HCT116 (cell line): Measurements from ENCODE around the gene SPAG4. TPM values are rescaled to one million over a fixed set of nuclear protein-coding genes. Genes with fewer than 3 reads are reported as not detected.

ENCODE experiments used
- ATAC-seq: fragments of 200-7000 bp; cut with Tn5 transposase; 2 replicates; pipeline ENCODE4 v1.9.1; 2020; ENCODE audit warnings: mild to moderate bottlenecking, moderate library complexity
- BruUV-seq: library from RNA; stranded (reverse); fragments of 400-500 nt; replicated peaks from 2 replicates; lab custom pipeline; 2021; lab: Mats Ljungman, UMichigan
- CTCF ChIA-PET: fragments of 300-600 bp; sonication (Branson Sonifier 250); formaldehyde crosslinking; loops from one replicate; lab custom pipeline; 2021; ENCODE audit warnings: antibody characterized with exemption; lab: Charles Lee
- POLR2A ChIA-PET: fragments of 300-600, 350-600 bp; sonication (Branson Sonifier 250); formaldehyde crosslinking; loops from one replicate; lab custom pipeline; 2021; ENCODE audit warnings: antibody characterized with exemption; lab: Charles Lee
- RAD21 ChIA-PET, 2 experiments: fragments of 300-600 bp; sonication (Branson Sonifier 250); formaldehyde crosslinking; loops; one replicate each; lab custom pipeline; 2023; ENCODE audit warnings: low total read pairs in 2 of 2; ENCODE audit not compliant: uncharacterized antibody in 2 of 2, unreplicated experiment in 2 of 2, low non-redundant PET in 1 of 2; lab: Charles Lee
- DNase-seq: peaks from one replicate; pipeline ENCODE4 v3.0.0-alpha.2; 2010; ENCODE audit warnings: low read depth, low spot score
- H2AFZ ChIP-seq: fragments of 200-600 bp; shearing (Covaris generic), sonication (generic); 2 replicates; pipeline ENCODE4 v1.6.1; 2017; ENCODE audit warnings: low read depth, mixed run types, mixed read lengths, antibody characterized with exemption, low read length; ENCODE audit not compliant: poor library complexity, severe bottlenecking
- H3K27ac ChIP-seq: 2 replicates; pipeline ENCODE4 v1.5.1; 2012; ENCODE audit warnings: low read depth, low read length
- H3K27me3 ChIP-seq: fragments of 200-600 bp; sonication (generic); 2 replicates; pipeline ENCODE4 v1.6.1; 2016; ENCODE audit warnings: mixed run types, low read length, mixed read lengths; ENCODE audit not compliant: insufficient read depth
- H3K36me3 ChIP-seq, 2 experiments: fragments of 200-500 bp in 1 of 2; fragments of 200-600 bp in 1 of 2; sonication (Bioruptor generic) in 1 of 2; sonication (generic) in 1 of 2; 2 replicates each; pipeline versions ENCODE4 v1.5.1 to v1.6.1; 2014 to 2016; ENCODE audit warnings: low read length in 2 of 2, inconsistent platforms in 1 of 2, mixed read lengths in 1 of 2, mixed run types in 1 of 2; ENCODE audit not compliant: insufficient read depth in 2 of 2, control insufficient read depth in 1 of 2
- H3K4me1 ChIP-seq, 2 experiments: fragments of 200-600 bp in 1 of 2; sonication (generic) in 1 of 2; 2 replicates each; pipeline versions ENCODE4 v1.5.1 to v1.6.1; 2012 to 2017; ENCODE audit warnings: low read length in 2 of 2, inconsistent platforms in 1 of 2, mild to moderate bottlenecking in 1 of 2, mixed read lengths in 1 of 2, mixed run types in 1 of 2, moderate library complexity in 1 of 2; ENCODE audit not compliant: insufficient read depth in 2 of 2, control insufficient read depth in 1 of 2
- H3K4me2 ChIP-seq: fragments of 200-600 bp; sonication (generic); 2 replicates; pipeline ENCODE4 v1.6.1; 2017; ENCODE audit warnings: mixed run types, low read length, mixed read lengths
- H3K4me3 ChIP-seq, 2 experiments: fragments of 200-600 bp in 1 of 2; sonication (generic) in 1 of 2; replicated peaks in 1 of 2; 2 replicates each; pipeline ENCODE4 v1.5.1; 2011 to 2016; ENCODE audit warnings: low read length in 2 of 2, control low read depth in 1 of 2, low read depth in 1 of 2, mild to moderate bottlenecking in 1 of 2, mixed read lengths in 1 of 2, mixed run types in 1 of 2
- H3K79me2 ChIP-seq: fragments of 200-600 bp; sonication (generic); 2 replicates; pipeline ENCODE4 v1.6.1; 2017; ENCODE audit warnings: mild to moderate bottlenecking, mixed run types, low read length, moderate library complexity, mixed read lengths; ENCODE audit not compliant: insufficient read depth
- H3K9ac ChIP-seq: fragments of 200-600 bp; sonication (generic); 2 replicates; pipeline ENCODE4 v1.6.1; 2016; ENCODE audit warnings: low read length, mixed read lengths
- H3K9me2 ChIP-seq: fragments of 200-600 bp; sonication (generic), shearing (Covaris generic); 2 replicates; pipeline ENCODE4 v1.6.1; 2017; ENCODE audit warnings: mixed run types, mild to moderate bottlenecking, moderate library complexity; ENCODE audit not compliant: insufficient read depth
- H3K9me3 ChIP-seq, 2 experiments: fragments of 200-500 bp in 1 of 2; fragments of 200-600 bp in 1 of 2; sonication (Bioruptor generic) in 1 of 2; sonication (generic) in 1 of 2; 2 replicates each; pipeline ENCODE4 v1.6.1; 2014 to 2017; ENCODE audit warnings: low read length in 2 of 2, mixed read lengths in 2 of 2, inconsistent platforms in 1 of 2, low read depth in 1 of 2, mild to moderate bottlenecking in 1 of 2, mixed run types in 1 of 2, moderate library complexity in 1 of 2; ENCODE audit not compliant: control insufficient read depth in 1 of 2, insufficient read depth in 1 of 2
- H4K20me1 ChIP-seq: fragments of 200-600 bp; sonication (generic), shearing (Covaris generic); 2 replicates; pipeline ENCODE4 v1.6.1; 2017; ENCODE audit warnings: mixed run types, mild to moderate bottlenecking, moderate library complexity; ENCODE audit not compliant: insufficient read depth
- CEBPB ChIP-seq: IDR thresholded peaks from 2 replicates; pipeline ENCODE4 v1.6.1; 2012; ENCODE audit warnings: low read depth
- CTCF ChIP-seq, 3 experiments: fragments of 200-600 bp in 1 of 3; sonication (generic) in 1 of 3; IDR thresholded peaks in 2 of 3; conservative IDR thresholded peaks in 1 of 3; 2 replicates each; pipeline ENCODE4 v1.5.1; 2012 to 2017; ENCODE audit warnings: low read depth in 2 of 3, low read length in 2 of 3, antibody characterized with exemption in 1 of 3, borderline replicate concordance in 1 of 3, control low read depth in 1 of 3, mild to moderate bottlenecking in 1 of 3, mixed read lengths in 1 of 3, mixed run types in 1 of 3, moderate library complexity in 1 of 3; ENCODE audit not compliant: insufficient read depth in 1 of 3
- ELF1 ChIP-seq: IDR thresholded peaks from 2 replicates; pipeline ENCODE4 v1.6.1; 2012; ENCODE audit warnings: low read depth, borderline replicate concordance
- EZH2phosphoT487 ChIP-seq: fragments of 200-600 bp; IDR thresholded peaks from 2 replicates; pipeline ENCODE4 v1.6.1; 2018; ENCODE audit warnings: antibody characterized with exemption, borderline replicate concordance
- JUND ChIP-seq: IDR thresholded peaks from 2 replicates; pipeline ENCODE4 v1.6.1; 2012
- MAX ChIP-seq: IDR thresholded peaks from 2 replicates; pipeline ENCODE4 v1.6.1; 2012
- POLR2A ChIP-seq: IDR thresholded peaks from 2 replicates; pipeline ENCODE4 v1.7.0; 2011; ENCODE audit warnings: borderline replicate concordance; ENCODE audit not compliant: insufficient read depth, insufficient read length; ENCODE audit errors: extremely low read depth
- RAD21 ChIP-seq: IDR thresholded peaks from 2 replicates; pipeline ENCODE4 v1.6.1; 2012; ENCODE audit warnings: low read depth, mild to moderate bottlenecking
- REST ChIP-seq: IDR thresholded peaks from 2 replicates; pipeline ENCODE4 v1.6.1; 2012; ENCODE audit warnings: low read depth
- SP1 ChIP-seq: IDR thresholded peaks from 2 replicates; pipeline ENCODE4 v1.6.1; 2012; ENCODE audit warnings: low read depth
- TCF7L2 ChIP-seq: IDR thresholded peaks from 2 replicates; pipeline ENCODE4 v1.7.0; 2011; ENCODE audit warnings: borderline replicate concordance, inconsistent platforms; ENCODE audit not compliant: insufficient read depth, insufficient read length; ENCODE audit errors: extremely low read depth
- ZNF274 ChIP-seq: fragments of 200-500 bp; sonication (Bioruptor generic); IDR thresholded peaks from 2 replicates; pipeline ENCODE4 v1.6.1; 2014; ENCODE audit warnings: mild to moderate bottlenecking, low read depth, low read length, inconsistent platforms
- intact Hi-C: fragments of 100-400 bp; cut with micrococcal nuclease; formaldehyde crosslinking; loops from 2 replicates; pipeline ENCODE4 v1.10.0; 2022
- total RNA-seq: library from RNA; stranded (reverse); gene quantifications from one replicate; pipeline ENCODE4 v1.2.1, GENCODE V29; 2021; ENCODE audit not compliant: unreplicated experiment

Gene SPAG4
- total RNA-seq, 1 experiment from 2014 or later = 6.2 TPM

- DNase-seq = no peak
- Histone ChIP-seq H3K79me2 (no peaks in the 10 kb centered on the region), H3K36me3 (no peaks in the 10 kb centered on the region), H3K27me3 (no peaks in the 10 kb centered on the region), H4K20me1 (no peaks in the 10 kb centered on the region), H3K9me2 (no peaks in the 10 kb centered on the region), H3K9me3 (no peaks in the 10 kb centered on the region), H2AFZ (no peak overlapping the region), H3K4me2 (no peak overlapping the region), H3K4me3 (no peak overlapping the region), H3K4me1 (peaks cover 24 to 34% of the 10 kb centered on the region in 2 experiments), H3K9ac (no peak overlapping the region), H3K27ac (no peak overlapping the region)
- intact Hi-C loops = loop anchor here (2.0 kb wide), 1 partner anchor 94 kb away; no protein-coding TSS in a partner anchor
- peak; percentile 73 for ATAC-seq
- RAD21 ChIA-PET = no interaction called here
- BruUV-seq = no TSS peak
- CTCF ChIA-PET = interaction anchor here (0.9 to 2.1 kb wide), 5 partner anchors 8 to 343 kb away, joined by 3 to 10 read pairs (median 3); no protein-coding TSS in a partner anchor
- TF ChIP-seq CTCF (IDR thresholded peaks at IDR 0.05 in 2 of 3, conservative IDR thresholded peaks at IDR 0.05 in 1 of 3; ENCODE audit: borderline replicate concordance in 1 of 3, insufficient read depth in 1 of 3, low read depth in 2 of 3, low read length in 2 of 3) (peak in 2 of 3 experiments; percentile 62 to 70; a peak in 4 of 6 replicates), CEBPB (no peak), RAD21 (peak; percentile 41)
- POLR2A ChIA-PET = interaction anchor here (1.0 to 1.5 kb wide), 2 partner anchors 11 to 13 kb away, joined by 3 to 4 read pairs; partner anchors contain the start of gene SPAG4
Measured at GRCh38 chr20:35604449-35604747, 11.2 kb upstream of the SPAG4 start.

GRCh38 chr20:35606127-35606526 lies 9.5 kb upstream of the SPAG4 start:
- ChIA-PET RAD21 (interaction anchor here in 1 of 2 experiments (0.7 kb wide), 1 partner anchor 55 kb away, joined by 3 read pairs; no protein-coding TSS in a partner anchor), CTCF (interaction anchor here (2.1 kb wide), 1 partner anchor 13 kb away, joined by 10 read pairs; no protein-coding TSS in a partner anchor), POLR2A (no interaction called here)
- DNase-seq (no peak), ATAC-seq (no peak)
- H2AFZ ChIP-seq = no peak overlapping the region
- H3K9ac ChIP-seq = no peak overlapping the region
- no peaks in the 10 kb centered on the region for H3K79me2 ChIP-seq
- no peaks in the 10 kb centered on the region for H4K20me1 ChIP-seq
- H3K27me3 ChIP-seq = no peaks in the 10 kb centered on the region
- H3K4me3 ChIP-seq = no peak overlapping the region
- intact Hi-C loops = loop anchor here (5.0 kb wide), 1 partner anchor 59 kb away; no protein-coding TSS in a partner anchor
- no TSS peak for BruUV-seq
- no peaks in the 10 kb centered on the region for H3K9me2 ChIP-seq
- H3K9me3 ChIP-seq = no peaks in the 10 kb centered on the region
- H3K4me1 ChIP-seq = peaks cover 24 to 41% of the 10 kb centered on the region in 2 experiments
- TF ChIP-seq ELF1 (no peak), CEBPB (no peak), RAD21 (no peak), TCF7L2 (no peak), EZH2phosphoT487 (no peak), JUND (no peak), SP1 (no peak), POLR2A (no peak), ZNF274 (no peak), MAX (no peak), REST (no peak)
- H3K36me3 ChIP-seq = no peaks in the 10 kb centered on the region
- H3K27ac ChIP-seq = no peak overlapping the region
- H3K4me2 ChIP-seq = no peak overlapping the region
